Measurements from ENCODE around the gene RXFP4. TPM values are rescaled to one million over a fixed set of nuclear protein-coding genes. Genes with fewer than 3 reads are reported as not detected.
A peak's percentile ranks its signal among the peaks of the same experiment; 100 is the strongest.

Gene RXFP4
- total RNA-seq, 8 experiments from 2014 or later, result 0.87 to 2.3 (median 1.5) TPM; not detected in 2

DNA sequence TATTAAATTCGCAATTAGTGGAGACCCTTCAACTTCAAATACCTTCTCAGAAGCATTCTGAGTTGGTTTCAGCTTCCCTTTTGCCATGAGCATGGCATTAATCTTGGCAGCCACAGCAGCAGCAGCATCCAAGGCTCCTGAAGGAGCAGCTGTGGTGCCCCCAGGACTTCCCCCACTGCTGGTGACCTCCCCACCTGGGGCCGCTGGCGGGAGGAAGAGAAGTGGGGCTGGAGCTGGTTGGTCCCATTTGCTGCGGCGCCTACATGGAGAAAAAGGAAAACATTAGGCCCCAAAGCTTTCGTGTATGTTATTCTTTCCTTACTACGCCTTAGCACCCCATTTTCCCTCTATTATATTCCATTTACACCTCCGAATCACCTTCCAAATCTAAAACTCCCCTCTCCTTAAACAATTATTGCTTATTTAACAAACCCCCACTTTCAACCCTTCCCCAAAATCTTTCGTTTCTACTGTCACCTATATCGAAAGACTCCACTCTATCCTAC, 7.8 kb upstream of the RXFP4 start:
- in situ Hi-C loops (cut with MboI; ENCODE audit: low pct_unique_long_range_greater_than_20kb in 2 of 9, low sequenced_read_pairs in 9 of 9, unreplicated experiment in 9 of 9), result no loop called here
- no peak for ATAC-seq (replicated peaks in 6 of 8)
- Histone ChIP-seq H3K4me3 (peak overlapping the region; percentile 80 to 92 (median 89)), H3K27ac (peak overlapping the region; percentile 86 to 95), H3K4me1 (replicated peaks in 1 of 2) (peaks cover 33 to 35% of the 10 kb centered on the region in 2 donors)
- WGBS, 10 experiments, result 0 to 40% (median 4%) methylated on average over 1 to 9 of the region's 10 CpGs; no CpG with 5 or more reads in 1 of the 10 experiments

DNA sequence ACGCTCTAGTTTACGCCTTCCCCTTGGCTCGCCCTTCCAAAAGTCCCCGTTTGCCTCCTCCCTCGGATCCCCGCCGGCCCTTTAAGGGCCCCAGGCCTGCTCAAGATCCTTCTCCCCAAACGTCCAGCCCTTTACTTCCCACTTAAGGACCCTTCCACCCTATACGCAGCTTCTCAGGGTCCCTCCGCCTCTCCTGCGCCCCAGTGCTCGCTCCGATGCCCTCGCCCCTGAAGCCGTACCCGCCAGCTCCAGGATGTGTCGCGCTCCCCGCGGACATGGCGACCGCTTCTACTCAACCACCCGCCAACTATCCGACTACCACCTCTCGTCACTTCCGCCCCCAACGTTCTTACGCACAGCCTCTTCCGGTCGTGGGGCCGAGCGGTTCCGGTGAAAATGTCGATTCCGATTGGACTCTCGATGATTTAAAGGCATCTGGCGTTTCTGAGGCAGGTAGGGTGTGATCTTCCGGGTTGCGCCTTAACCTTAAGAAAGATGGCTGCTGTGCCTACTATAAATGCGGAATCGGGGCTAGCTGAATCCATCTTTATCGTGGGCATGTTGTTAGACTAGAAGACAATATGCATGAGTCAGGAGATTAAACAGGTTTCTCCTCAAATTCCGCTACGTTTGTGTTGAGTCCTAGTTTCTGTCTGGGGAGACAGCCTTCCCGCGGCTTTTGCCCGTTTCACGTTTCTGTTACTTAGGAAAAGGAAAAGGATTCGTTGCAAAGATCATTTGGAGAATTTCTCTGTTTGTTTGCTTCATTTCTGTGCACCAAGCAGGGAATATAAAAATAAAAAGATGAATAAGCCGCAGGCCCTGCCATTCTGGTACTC, 7.1 kb upstream of the RXFP4 start, which contains the start of gene KHDC4:
KHDC4 (minus strand) TSS at position 317 of the 839 bp plus-strand sequence; CDS start at position 277, 40 bp downstream.
- in situ Hi-C loops (cut with MboI; ENCODE audit: low pct_unique_long_range_greater_than_20kb in 2 of 9, low sequenced_read_pairs in 9 of 9, unreplicated experiment in 9 of 9), result no loop called here
- 0 to 11% (median 2%) methylated on average over 6 to 50 of the region's 50 CpGs for WGBS, 10 experiments
- peak; percentile 94 to 98 (median 96) for ATAC-seq (replicated peaks in 6 of 8)
- H3K4me1 ChIP-seq (replicated peaks in 1 of 2), result peaks cover 33 to 35% of the 10 kb centered on the region in 2 donors
- peak within 1 kb of the TSS; percentile 80 to 92 (median 89) for H3K4me3 ChIP-seq
- H3K27ac ChIP-seq, result peak within 1 kb of the TSS; percentile 91 to 95

DNA sequence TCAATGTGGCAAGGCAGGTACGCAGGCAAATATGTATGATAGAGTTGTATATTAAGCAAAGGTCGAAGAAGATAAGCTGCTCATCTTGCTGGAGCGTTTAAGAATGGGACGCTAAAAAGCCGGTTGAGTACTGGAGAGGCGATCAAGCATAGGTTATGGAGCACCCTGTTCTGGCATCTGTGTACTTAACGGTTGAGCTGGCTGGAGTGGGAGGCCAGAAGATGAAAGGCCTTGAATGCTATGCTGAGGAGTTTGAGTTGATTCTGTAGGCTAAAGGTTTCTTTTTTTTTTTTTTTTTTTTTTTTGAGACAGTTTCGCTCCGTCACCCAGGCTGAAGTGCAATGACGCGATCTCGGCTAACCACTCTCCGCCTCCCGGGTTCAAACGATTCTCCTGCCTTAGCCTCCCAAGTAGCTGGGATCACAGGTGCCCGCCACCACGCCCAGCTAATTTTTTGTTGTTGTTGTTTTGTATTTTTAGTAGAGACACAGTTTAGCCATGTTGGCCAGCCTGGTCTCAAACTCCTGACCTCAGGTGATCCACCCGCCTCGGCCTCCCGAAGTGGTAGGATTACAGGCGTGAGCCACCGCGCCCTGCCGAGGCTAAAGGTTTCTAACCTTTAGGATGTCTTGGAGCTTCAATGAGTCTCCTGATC, 6.4 kb upstream of the RXFP4 start:
- WGBS, 10 experiments, result 55 to 97% (median 73%) methylated on average over 3 to 24 of the region's 24 CpGs
- Histone ChIP-seq H3K27ac (peak overlapping the region; percentile 91 to 94), H3K4me1 (replicated peaks in 1 of 2) (peaks cover 34 to 36% of the 10 kb centered on the region in 2 donors), H3K4me3 (peak overlapping the region; percentile 80 to 92 (median 89))
- in situ Hi-C loops (cut with MboI; ENCODE audit: low pct_unique_long_range_greater_than_20kb in 2 of 9, low sequenced_read_pairs in 9 of 9, unreplicated experiment in 9 of 9), result no loop called here
- ATAC-seq (replicated peaks in 6 of 8), result no peak

DNA sequence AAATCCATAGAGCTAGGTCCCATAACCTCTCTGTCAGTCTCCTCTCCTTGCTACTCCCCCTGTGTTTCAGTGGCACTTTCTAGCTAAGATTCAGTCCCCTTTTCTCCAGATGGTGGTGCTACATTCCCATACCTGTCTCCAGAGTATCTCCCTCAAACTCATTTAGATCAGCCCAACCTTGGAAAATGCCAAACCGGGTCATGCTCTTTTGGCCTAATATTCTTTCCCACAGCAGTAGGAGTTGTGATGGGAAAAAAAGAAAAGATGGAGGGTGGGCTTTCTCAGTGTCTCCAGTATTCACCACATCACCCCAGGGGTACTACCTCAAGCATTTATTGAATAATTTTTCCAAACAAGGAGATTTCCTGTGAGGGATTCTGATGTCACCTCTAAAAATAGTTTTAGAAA, 3.2 kb upstream of the RXFP4 start:
- 0% methylated on average over 1 of the region's 1 CpG; no CpG with 5 or more reads in 1 of the 10 experiments for WGBS, 10 experiments
- Histone ChIP-seq H3K4me3 (no peak overlapping the region), H3K27ac (no peak overlapping the region), H3K4me1 (replicated peaks in 1 of 2) (peaks cover 18 to 24% of the 10 kb centered on the region in 2 donors)
- ATAC-seq (replicated peaks in 6 of 8), result peak in 7 of 8 experiments; percentile 3 to 23 (median 19)
- in situ Hi-C loops (cut with MboI; ENCODE audit: low pct_unique_long_range_greater_than_20kb in 2 of 9, low sequenced_read_pairs in 9 of 9, unreplicated experiment in 9 of 9), result no loop called here

DNA sequence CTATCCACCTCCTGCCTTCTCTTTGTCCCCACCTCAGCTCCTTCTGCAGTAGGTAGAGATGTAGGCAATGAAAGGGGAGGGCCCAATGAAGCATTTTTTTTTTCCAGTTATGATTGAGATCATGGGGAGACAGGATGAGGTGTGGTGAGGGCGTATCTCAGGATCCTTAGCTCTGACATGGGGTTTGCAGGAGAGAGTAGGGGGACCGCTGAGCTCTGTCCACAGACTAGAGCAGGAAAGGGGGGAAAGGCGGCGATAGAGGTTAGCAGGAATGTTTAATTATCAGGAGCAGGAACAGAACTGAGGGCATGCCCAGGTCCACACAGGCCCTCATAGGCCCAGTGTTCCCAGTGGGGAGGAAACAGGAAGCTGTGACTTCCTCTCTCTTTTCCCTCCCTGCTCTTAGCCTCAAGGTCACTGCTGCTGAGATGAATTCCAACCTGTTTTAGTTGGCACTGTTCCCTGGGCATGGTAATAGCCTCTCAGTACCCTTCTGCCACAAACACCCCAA, 901 bp upstream of the RXFP4 start:
- no peak overlapping the region for H3K27ac ChIP-seq
- 50 to 100% (median 79%) methylated on average over 2 to 4 of the region's 4 CpGs; no CpG with 5 or more reads in 3 of the 10 experiments for WGBS, 10 experiments
- H3K4me3 ChIP-seq, result no peak overlapping the region
- peak in 6 of 8 experiments; percentile 9 to 41 (median 18) for ATAC-seq (replicated peaks in 6 of 8)
- H3K4me1 ChIP-seq (replicated peaks in 1 of 2), result peaks cover 14 to 22% of the 10 kb centered on the region in 2 donors
- in situ Hi-C loops (cut with MboI; ENCODE audit: low pct_unique_long_range_greater_than_20kb in 2 of 9, low sequenced_read_pairs in 9 of 9, unreplicated experiment in 9 of 9), result no loop called here

DNA sequence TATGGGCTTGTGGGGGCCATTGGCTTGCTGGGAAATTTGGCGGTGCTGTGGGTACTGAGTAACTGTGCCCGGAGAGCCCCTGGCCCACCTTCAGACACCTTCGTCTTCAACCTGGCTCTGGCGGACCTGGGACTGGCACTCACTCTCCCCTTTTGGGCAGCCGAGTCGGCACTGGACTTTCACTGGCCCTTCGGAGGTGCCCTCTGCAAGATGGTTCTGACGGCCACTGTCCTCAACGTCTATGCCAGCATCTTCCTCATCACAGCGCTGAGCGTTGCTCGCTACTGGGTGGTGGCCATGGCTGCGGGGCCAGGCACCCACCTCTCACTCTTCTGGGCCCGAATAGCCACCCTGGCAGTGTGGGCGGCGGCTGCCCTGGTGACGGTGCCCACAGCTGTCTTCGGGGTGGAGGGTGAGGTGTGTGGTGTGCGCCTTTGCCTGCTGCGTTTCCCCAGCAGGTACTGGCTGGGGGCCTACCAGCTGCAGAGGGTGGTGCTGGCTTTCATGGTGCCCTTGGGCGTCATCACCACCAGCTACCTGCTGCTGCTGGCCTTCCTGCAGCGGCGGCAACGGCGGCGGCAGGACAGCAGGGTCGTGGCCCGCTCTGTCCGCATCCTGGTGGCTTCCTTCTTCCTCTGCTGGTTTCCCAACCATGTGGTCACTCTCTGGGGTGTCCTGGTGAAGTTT, 550 bp downstream of the RXFP4 start:
- no peak overlapping the region for H3K4me3 ChIP-seq
- ATAC-seq (replicated peaks in 6 of 8), result peak in 1 of 8 experiments; percentile 2
- H3K4me1 ChIP-seq (replicated peaks in 1 of 2), result peaks cover 14 to 22% of the 10 kb centered on the region in 2 donors
- in situ Hi-C loops (cut with MboI; ENCODE audit: low pct_unique_long_range_greater_than_20kb in 2 of 9, low sequenced_read_pairs in 9 of 9, unreplicated experiment in 9 of 9), result no loop called here
- no peak overlapping the region for H3K27ac ChIP-seq
- 80 to 100% (median 98%) methylated on average over 1 to 8 of the region's 29 CpGs; no CpG with 5 or more reads in 4 of the 10 experiments for WGBS, 10 experiments

DNA sequence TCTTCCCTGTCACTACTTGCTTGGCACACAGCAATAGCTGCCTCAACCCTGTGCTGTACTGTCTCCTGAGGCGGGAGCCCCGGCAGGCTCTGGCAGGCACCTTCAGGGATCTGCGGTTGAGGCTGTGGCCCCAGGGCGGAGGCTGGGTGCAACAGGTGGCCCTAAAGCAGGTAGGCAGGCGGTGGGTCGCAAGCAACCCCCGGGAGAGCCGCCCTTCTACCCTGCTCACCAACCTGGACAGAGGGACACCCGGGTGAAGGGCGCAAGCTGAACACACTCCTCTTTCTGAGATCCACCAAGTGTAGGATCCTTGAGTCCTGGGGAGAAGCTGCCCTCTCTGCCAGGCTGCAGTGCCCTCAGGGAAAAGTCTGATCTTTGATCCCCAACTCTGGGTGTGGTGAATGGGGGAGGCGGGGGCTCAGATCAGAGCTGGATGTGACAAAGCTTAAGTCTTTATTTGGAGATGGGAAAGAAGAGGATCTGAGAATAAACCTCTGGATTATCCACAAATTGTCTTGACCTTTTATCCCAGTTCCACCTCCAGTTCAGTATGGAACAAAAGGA, 1.2 kb downstream of the RXFP4 start:
- Histone ChIP-seq H3K27ac (no peak overlapping the region), H3K4me1 (replicated peaks in 1 of 2) (peaks cover 14 to 22% of the 10 kb centered on the region in 2 donors), H3K4me3 (no peak overlapping the region)
- in situ Hi-C loops (cut with MboI; ENCODE audit: low pct_unique_long_range_greater_than_20kb in 2 of 9, low sequenced_read_pairs in 9 of 9, unreplicated experiment in 9 of 9), result no loop called here
- WGBS, 10 experiments, result 40 to 100% (median 76%) methylated on average over 1 to 7 of the region's 11 CpGs; no CpG with 5 or more reads in 4 of the 10 experiments
- ATAC-seq (replicated peaks in 6 of 8), result peak in 2 of 8 experiments; percentile 4

DNA sequence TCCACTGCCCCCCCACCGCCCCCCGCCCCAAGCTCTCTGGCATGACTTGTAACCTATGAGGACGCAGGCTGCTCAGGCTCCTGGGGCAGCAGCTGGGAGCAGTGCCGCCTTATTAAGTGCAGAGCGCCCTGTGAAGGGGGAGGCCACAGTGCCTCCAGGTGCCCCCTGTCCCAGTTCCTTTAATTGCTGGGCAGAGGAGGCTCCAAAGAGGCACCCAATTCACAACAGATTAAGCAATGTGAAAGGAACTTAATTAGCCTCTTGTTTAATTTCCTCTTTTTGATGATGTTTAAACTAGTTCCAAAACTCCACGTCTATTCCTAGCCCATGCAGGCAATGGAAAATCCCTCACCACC, 3.0 kb downstream of the RXFP4 start:
- Histone ChIP-seq H3K4me1 (replicated peaks in 1 of 2) (peaks cover 14 to 20% of the 10 kb centered on the region in 2 donors), H3K4me3 (no peak overlapping the region), H3K27ac (no peak overlapping the region)
- ATAC-seq (replicated peaks in 6 of 8), result peak in 1 of 8 experiments; percentile 21
- in situ Hi-C loops (cut with MboI; ENCODE audit: low pct_unique_long_range_greater_than_20kb in 2 of 9, low sequenced_read_pairs in 9 of 9, unreplicated experiment in 9 of 9), result no loop called here
- 40 to 86% (median 69%) methylated on average over 1 to 4 of the region's 6 CpGs; no CpG with 5 or more reads in 6 of the 10 experiments for WGBS, 10 experiments

DNA sequence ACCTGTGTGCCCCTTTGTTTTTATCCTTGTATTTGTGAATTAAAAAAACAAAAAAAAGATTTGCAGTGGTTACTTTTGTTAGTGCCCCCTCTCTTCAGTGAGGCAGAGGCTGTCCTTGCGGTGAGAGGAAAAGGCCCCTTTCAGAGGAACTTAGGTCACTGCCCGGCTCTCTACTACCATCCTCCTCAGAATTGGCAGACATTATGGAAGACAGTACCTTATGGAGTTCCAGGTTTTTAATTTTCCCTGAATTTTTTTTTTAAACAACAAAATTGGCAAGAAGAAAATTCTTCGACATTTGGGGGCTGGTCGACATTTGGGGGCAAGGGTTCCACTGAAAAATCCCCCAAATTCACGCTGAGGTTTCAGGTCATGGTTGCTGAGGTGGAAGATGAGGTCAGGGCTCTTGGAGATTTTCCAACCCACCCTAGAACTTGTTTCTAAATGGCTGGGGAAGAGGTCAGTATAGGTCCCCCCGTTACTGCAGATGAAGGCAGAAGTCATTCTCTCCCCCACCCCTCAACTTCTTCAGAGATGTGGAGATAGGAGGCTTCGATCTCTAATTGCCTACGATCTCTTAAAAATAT, 5.3 kb downstream of the RXFP4 start:
- in situ Hi-C loops (cut with MboI; ENCODE audit: low pct_unique_long_range_greater_than_20kb in 2 of 9, low sequenced_read_pairs in 9 of 9, unreplicated experiment in 9 of 9), result no loop called here
- H3K27ac ChIP-seq, result no peak overlapping the region
- 89 to 100% (median 96%) methylated on average over 1 to 8 of the region's 8 CpGs; no CpG with 5 or more reads in 2 of the 10 experiments for WGBS, 10 experiments

DNA sequence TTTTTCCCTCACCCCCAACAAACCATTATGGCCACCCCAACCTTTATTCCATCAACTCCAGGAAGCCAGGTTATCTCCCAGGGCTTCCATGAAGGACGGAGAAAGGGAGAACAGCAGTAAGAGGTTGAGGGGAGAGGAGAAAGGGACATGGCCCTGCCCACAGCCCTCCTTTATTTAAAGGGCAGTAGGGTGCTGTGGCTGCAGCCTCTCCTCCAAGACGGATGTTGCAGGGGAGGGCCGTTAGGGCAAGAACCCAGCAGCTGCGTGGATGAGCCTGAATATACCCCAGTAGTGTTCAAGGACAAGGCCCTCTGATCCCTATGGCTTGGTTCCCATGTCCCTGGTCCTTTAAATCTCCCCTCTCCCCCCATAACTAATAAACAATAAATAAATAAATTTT, 5.9 kb downstream of the RXFP4 start:
- ATAC-seq (replicated peaks in 6 of 8), result no peak
- in situ Hi-C loops (cut with MboI; ENCODE audit: low pct_unique_long_range_greater_than_20kb in 2 of 9, low sequenced_read_pairs in 9 of 9, unreplicated experiment in 9 of 9), result no loop called here
- no peak overlapping the region for H3K27ac ChIP-seq
- H3K4me1 ChIP-seq (replicated peaks in 1 of 2), result peaks cover 0 to 5% of the 10 kb centered on the region in 2 donors
- 39 to 100% (median 80%) methylated on average over 1 to 3 of the region's 4 CpGs; no CpG with 5 or more reads in 5 of the 10 experiments for WGBS, 10 experiments
- H3K4me3 ChIP-seq, result no peak overlapping the region

More for the DNA sequence above, 5.3 kb downstream of the RXFP4 start:
- no peak overlapping the region for H3K4me3 ChIP-seq
- H3K4me1 ChIP-seq (replicated peaks in 1 of 2), result peaks cover 0 to 5% of the 10 kb centered on the region in 2 donors
- ATAC-seq (replicated peaks in 6 of 8), result no peak

DNA sequence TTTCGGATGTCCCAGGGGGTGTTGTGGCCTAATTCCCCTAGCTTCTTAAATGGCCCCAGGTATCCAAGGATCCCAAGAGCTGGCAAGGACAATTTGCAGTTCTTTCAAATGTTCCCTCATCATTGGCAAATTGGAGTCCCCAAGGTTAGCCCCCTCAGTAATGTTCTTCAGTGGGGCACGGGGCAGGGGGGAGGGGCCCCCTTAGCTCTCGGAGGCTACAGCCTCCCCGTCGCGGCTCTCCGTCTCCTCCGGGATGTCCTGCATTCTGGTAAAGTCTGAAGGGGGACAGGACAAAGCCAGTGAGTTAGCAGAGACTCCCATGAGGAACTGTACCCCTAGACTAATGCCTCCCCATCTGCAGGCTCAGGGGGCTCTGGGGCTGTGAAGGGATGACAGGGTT, 6.3 kb downstream of the RXFP4 start:
- WGBS, 10 experiments, result 100% methylated on average over 1 to 2 of the region's 8 CpGs; no CpG with 5 or more reads in 6 of the 10 experiments
- Histone ChIP-seq H3K4me1 (replicated peaks in 1 of 2) (peaks cover 0 to 5% of the 10 kb centered on the region in 2 donors), H3K4me3 (no peak overlapping the region), H3K27ac (no peak overlapping the region)
- ATAC-seq (replicated peaks in 6 of 8), result no peak
- in situ Hi-C loops (cut with MboI; ENCODE audit: low pct_unique_long_range_greater_than_20kb in 2 of 9, low sequenced_read_pairs in 9 of 9, unreplicated experiment in 9 of 9), result no loop called here

DNA sequence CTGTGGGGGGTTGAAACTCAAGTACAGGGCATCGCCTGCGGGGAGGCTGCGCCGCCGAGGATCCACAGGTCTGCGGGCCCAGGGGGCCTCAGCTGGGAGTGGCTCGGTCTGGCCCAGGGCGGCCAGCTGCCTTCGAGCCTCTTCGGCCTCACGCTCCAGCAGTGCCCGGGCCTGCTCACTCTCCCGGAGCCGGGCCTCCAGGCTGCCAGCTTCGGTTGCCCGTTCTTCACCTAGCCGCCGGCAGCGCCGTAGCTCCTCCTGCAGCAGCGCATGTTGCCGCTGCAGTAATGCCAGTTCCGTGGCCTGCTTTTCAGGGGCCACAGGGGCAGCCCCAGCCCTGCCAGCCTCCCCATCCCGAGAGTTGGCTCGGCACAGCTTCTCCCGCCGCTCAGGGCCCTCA, 9.4 kb downstream of the RXFP4 start:
- no peak overlapping the region for H3K27ac ChIP-seq
- no peak overlapping the region for H3K4me3 ChIP-seq
- in situ Hi-C loops (cut with MboI; ENCODE audit: low pct_unique_long_range_greater_than_20kb in 2 of 9, low sequenced_read_pairs in 9 of 9, unreplicated experiment in 9 of 9), result no loop called here
- ATAC-seq (replicated peaks in 6 of 8), result peak in 4 of 8 experiments; percentile 16 to 33 (median 24)
- no peaks in the 10 kb centered on the region for H3K4me1 ChIP-seq (replicated peaks in 1 of 2)
- 90 to 100% (median 97%) methylated on average over 1 to 10 of the region's 27 CpGs; no CpG with 5 or more reads in 6 of the 10 experiments for WGBS, 10 experiments

All from motor neuron (in vitro differentiated cells).